ENCODE measurements around the gene CAMTA1.

The CAMTA1 gene

DNA sequence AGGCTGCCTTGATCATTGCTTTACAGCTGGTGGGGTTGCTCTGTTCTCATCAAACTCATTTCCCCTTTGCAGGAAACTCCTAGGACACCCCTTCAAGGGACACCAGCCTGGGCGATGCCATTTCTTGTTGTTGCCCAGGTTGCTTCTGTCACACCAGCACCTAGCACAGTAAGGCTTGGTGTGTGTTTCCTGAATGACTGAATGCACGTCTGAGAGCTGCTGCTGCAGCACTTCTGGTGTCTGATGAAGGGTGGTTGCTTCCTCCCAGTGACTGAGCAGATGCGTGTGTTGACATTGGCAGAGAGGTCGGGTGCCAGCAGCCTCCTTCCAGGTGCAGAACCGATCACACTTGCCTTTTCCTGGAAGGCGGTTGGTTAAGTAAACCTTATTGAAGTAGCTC, 477.4 kb downstream of the CAMTA1 start:
- DNase-seq (ENCODE audit: low read depth) = no peak
- TF ChIP-seq, protein P1, sequence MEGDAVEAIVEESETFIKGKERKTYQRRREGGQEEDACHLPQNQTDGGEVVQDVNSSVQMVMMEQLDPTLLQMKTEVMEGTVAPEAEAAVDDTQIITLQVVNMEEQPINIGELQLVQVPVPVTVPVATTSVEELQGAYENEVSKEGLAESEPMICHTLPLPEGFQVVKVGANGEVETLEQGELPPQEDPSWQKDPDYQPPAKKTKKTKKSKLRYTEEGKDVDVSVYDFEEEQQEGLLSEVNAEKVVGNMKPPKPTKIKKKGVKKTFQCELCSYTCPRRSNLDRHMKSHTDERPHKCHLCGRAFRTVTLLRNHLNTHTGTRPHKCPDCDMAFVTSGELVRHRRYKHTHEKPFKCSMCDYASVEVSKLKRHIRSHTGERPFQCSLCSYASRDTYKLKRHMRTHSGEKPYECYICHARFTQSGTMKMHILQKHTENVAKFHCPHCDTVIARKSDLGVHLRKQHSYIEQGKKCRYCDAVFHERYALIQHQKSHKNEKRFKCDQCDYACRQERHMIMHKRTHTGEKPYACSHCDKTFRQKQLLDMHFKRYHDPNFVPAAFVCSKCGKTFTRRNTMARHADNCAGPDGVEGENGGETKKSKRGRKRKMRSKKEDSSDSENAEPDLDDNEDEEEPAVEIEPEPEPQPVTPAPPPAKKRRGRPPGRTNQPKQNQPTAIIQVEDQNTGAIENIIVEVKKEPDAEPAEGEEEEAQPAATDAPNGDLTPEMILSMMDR (conservative IDR thresholded peaks at IDR 0.05; ENCODE audit: low read length) = no peak
- H3K4me3 ChIP-seq (ENCODE audit: low read length) = no peak overlapping the region

DNA sequence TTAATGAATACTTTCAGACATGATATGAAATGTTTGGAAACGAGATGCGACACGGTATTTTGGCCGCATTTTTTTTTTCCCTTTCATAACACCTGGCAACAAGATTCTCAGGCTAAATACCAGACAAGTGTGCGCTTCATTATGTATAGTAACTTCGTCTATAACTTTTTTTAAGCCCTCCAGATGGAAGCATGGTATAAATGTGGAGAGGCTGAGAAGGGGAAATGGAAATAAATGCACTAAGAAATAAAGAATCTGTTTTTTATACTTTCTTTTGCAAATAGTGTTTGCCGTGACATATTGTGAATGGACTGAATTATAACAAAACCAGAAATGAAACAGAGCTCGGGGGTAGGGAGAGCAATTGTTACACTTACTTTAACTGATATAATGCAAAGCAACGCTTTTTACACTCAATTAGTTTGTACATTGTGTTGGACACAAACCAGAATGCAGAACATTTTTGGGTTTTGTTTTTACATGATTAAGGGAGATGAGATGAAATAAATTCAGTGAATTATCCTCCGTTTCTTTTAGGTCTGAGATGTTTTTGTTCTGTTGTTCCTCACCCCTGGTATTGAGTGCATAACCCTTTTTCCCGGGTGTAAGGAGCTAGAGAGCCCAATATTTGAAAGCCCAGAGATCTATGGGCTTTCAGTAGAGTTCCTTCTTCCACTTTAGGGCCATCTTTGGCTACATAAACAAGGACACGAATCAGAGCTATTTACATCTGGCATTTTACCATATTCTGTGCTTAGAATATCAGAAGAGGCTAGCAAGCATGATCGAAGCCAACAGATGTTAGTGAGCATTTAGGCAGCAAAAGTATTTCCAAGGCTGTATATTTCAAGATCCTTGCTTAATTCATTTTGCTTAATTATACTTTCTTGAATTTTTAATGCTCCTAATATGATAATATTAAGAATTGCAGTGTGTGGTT, 478.0 kb downstream of the CAMTA1 start:
- DNase-seq (ENCODE audit: low read depth) = peak; percentile 22
- H3K4me3 ChIP-seq (ENCODE audit: low read length) = no peak overlapping the region
- TF ChIP-seq, protein P1 (conservative IDR thresholded peaks at IDR 0.05; ENCODE audit: low read length) = no peak

DNA sequence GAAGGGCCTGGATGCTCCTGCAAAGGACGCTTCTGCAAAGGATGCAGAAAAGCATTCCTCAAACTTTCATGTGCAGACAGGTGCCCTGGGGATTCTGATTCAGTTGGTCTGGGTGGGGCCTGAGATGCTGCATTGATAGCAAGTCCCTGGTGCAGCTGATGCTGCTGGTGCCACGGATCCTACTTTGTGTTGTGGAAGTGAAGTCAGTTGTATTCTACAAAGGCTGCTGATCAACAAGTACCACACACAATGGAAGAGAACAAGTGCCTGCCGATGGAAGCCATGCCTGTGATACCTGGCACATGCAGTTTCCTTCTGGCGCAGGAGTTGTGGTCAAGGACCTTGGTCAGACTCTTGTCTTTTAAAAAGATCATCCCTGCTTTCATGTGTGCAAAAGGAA, 478.8 kb downstream of the CAMTA1 start:
- TF ChIP-seq, protein P1 (conservative IDR thresholded peaks at IDR 0.05; ENCODE audit: low read length) = no peak
- no peak for DNase-seq (ENCODE audit: low read depth)
- H3K4me3 ChIP-seq (ENCODE audit: low read length) = no peak overlapping the region

DNA sequence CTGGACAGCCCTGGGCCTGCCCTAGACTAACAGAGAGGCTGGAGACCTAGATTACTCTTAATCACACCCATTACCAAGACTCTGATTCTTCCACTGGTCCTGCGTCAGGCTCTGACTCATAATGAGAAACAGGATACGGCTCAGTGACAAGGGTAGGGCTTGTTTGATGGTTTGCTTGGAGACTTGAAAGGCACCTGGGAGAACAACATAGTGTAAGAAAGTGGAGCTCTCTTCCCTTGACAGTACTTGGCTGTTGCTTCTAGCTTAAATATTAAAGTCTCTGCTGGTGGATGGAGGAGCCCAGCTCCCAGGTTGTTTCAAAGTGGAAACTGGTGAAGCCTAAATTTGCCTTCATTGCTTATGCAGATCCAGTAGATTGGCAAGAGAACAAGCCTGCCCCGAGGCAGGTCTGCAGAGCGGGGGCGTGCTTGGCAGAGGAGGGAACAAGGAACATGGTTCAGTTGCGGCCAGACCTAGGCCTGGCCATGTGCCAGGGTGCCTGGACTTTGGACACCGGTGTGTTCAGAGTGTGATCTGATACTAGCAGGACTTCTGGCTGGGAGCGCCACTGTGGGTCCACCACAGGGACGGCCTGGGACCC, 480.6 kb downstream of the CAMTA1 start:
- TF ChIP-seq, protein P1 (conservative IDR thresholded peaks at IDR 0.05; ENCODE audit: low read length) = no peak
- DNase-seq (ENCODE audit: low read depth) = peak; percentile 59
- no peak overlapping the region for H3K4me3 ChIP-seq (ENCODE audit: low read length)

DNA sequence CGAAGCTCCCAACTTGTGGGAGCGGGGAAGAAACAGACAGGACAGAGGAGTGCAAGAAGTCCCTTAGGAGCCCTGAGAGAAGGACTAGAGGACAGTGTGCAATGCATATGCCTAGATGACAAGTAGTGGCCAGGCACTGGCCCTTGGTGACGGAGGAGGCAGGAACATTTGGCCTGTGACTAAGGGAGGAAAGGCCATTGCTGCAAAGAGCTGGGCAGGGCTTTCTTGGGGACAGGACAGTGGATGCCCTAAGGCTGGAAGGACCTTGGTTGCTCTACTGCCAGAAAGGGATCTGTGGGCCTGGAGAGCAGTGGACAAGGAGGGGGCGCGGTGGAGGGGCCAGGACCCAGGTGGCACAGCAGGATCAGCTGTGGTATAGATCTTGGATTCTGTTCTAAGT, 481.3 kb downstream of the CAMTA1 start:
- no peak for DNase-seq (ENCODE audit: low read depth)
- TF ChIP-seq, protein P1 (conservative IDR thresholded peaks at IDR 0.05; ENCODE audit: low read length) = no peak
- no peak overlapping the region for H3K4me3 ChIP-seq (ENCODE audit: low read length)

DNA sequence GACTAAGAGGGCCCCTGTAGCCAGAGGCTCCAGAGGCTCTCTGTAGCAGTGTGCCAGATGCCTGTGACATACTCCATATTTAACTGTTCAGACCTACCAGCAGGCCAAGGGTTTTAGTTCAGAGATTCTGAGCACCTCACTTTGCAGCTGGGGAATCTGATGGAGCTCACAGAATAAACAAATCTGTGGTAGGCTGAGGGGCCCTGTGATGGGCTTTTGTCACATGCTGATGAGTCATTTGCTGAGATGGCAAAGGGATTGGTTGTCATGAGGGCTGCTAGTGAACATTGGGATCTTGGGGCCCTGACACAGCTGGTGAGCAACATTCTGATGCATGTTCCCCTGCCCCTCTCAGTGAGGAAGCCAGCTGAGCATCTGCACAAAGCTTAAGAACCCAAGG, 482.2 kb downstream of the CAMTA1 start:
- H3K4me3 ChIP-seq (ENCODE audit: low read length) = no peak overlapping the region
- TF ChIP-seq, protein P1 (conservative IDR thresholded peaks at IDR 0.05; ENCODE audit: low read length) = no peak
- DNase-seq (ENCODE audit: low read depth) = no peak

DNA sequence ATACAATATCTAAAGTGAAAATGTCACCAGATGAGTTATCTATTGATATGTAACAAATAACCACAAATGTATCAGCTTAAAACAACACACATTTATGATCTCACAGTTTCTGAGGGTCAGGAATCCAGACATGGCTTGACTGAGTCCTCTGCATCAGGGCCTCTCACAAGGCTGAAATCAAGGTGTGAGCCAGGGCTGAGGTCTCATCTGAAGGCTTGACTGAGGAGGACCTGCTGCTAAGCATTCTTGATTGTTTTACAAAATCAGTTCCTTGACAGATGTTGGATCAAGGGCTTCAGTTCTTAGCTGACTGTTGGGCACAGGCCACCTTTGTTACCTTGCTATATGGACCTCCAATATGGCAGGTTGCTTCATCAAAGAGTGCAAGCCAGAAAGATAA, 483.7 kb downstream of the CAMTA1 start:
- TF ChIP-seq, protein P1 (conservative IDR thresholded peaks at IDR 0.05; ENCODE audit: low read length) = no peak

More for the DNA sequence above, 483.7 kb downstream of the CAMTA1 start:
- DNase-seq (ENCODE audit: low read depth) = no peak
- H3K4me3 ChIP-seq (ENCODE audit: low read length) = no peak overlapping the region
